D721Med (cell line): ENCODE data around the gene FGF9.

Source experiments
- DNase-seq: peaks from one replicate; pipeline ENCODE4 v3.0.0; 2011; ENCODE audit warnings: low spot score; ENCODE audit not compliant: insufficient read length
- FAIRE-seq: peaks from 2 replicates; lab custom pipeline; 2011; peaks lifted over from hg19 to GRCh38; lab: Jason Lieb, UNC
- TF ChIP-seq, protein P1 (sequence below): IDR thresholded peaks from 2 replicates; pipeline ENCODE4 v1.5.1; 2012; ENCODE audit warnings: mild to moderate bottlenecking, control low read depth; ENCODE audit not compliant: insufficient read depth; ENCODE audit errors: missing control alignments

The FGF9 gene

DNA sequence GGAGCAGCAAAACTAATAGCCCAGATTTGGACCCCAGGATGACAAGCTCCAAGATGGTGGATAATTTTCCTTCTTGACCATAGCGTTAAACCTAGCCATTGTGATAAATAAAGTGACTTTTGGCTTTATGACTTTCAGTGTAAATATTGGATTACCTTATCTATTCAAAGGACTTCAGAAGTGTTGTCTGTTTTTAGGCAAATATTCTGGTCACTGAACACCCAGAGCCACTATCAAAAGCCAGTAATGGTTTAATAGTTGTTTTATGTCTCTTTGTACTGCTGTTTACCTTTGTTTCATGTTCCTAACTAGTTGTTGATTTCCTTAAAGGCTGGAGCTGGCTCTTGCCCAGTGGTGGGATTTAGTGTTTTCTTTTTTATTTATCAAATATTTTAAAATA is 81.6 kb downstream of the FGF9 start:
- TF ChIP-seq, protein P1, sequence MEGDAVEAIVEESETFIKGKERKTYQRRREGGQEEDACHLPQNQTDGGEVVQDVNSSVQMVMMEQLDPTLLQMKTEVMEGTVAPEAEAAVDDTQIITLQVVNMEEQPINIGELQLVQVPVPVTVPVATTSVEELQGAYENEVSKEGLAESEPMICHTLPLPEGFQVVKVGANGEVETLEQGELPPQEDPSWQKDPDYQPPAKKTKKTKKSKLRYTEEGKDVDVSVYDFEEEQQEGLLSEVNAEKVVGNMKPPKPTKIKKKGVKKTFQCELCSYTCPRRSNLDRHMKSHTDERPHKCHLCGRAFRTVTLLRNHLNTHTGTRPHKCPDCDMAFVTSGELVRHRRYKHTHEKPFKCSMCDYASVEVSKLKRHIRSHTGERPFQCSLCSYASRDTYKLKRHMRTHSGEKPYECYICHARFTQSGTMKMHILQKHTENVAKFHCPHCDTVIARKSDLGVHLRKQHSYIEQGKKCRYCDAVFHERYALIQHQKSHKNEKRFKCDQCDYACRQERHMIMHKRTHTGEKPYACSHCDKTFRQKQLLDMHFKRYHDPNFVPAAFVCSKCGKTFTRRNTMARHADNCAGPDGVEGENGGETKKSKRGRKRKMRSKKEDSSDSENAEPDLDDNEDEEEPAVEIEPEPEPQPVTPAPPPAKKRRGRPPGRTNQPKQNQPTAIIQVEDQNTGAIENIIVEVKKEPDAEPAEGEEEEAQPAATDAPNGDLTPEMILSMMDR: no peak
- no peak for FAIRE-seq
- no peak for DNase-seq

DNA sequence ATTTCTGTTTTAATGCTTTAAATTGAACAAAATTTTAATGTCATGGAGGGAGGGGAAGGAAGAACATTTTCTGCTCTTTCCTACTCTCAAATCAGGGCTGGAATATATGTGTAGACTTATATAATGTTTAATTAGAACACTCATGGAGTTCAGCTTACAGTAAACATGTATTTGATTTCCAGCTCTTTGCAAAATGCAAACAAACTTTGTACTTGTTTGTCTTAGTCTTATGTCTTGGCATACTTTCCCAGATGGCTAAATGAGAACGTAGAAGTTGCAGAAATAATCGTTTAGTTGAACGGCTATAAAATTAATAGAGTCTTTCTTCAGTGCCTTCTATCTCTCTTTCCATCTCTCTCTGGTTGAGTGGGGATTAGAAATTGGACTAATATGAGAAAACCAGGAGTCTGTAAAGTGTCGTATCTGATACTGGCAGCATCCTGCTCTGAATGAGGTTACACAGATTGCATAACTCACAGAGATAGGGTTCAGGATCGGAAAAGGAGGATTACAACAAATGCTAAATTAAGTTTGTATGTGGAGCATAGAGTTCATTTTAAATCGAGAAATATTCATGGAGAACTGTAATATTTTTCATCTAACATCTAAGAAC is 82.3 kb downstream of the FGF9 start:
- TF ChIP-seq, protein P1: no peak
- DNase-seq (no peak), FAIRE-seq (no peak)
